OCI-LY1 (cell line): ENCODE measurements around the gene MYOZ3.

Experiments
- H2AFZ ChIP-seq: fragments of 200-600 bp; sonication (generic), shearing (Covaris generic); 2 replicates; pipeline ENCODE4 v1.6.0; 2014; ENCODE audit warnings: antibody characterized with exemption, mild to moderate bottlenecking, low read length
- H3F3A ChIP-seq: fragments of 200-600 bp; sonication (generic), shearing (Covaris generic); 2 replicates; pipeline ENCODE4 v1.6.0; 2014; ENCODE audit warnings: mild to moderate bottlenecking, antibody characterized with exemption, low read length, moderate library complexity; ENCODE audit not compliant: insufficient read depth
- H3K27ac ChIP-seq: fragments of 200-600 bp; sonication (generic); 2 replicates; pipeline ENCODE4 v1.5.1; 2014; ENCODE audit warnings: low read length, mixed run types, mild to moderate bottlenecking, low read depth; ENCODE audit not compliant: poor library complexity, severe bottlenecking
- H3K27me3 ChIP-seq: fragments of 200-600 bp; sonication (generic); 2 replicates; pipeline ENCODE4 v1.6.0; 2014; ENCODE audit warnings: antibody characterized with exemption, mild to moderate bottlenecking, low read length, moderate library complexity; ENCODE audit not compliant: insufficient read depth
- H3K36me3 ChIP-seq: fragments of 200-600 bp; sonication (generic); 2 replicates; pipeline ENCODE4 v1.6.1; 2014; ENCODE audit warnings: mild to moderate bottlenecking, antibody characterized with exemption, low read length, moderate library complexity, mixed read lengths; ENCODE audit not compliant: insufficient read depth
- H3K4me1 ChIP-seq: fragments of 200-600 bp; sonication (generic); 2 replicates; pipeline ENCODE4 v1.5.1; 2014; ENCODE audit warnings: mild to moderate bottlenecking, low read length, moderate library complexity; ENCODE audit not compliant: insufficient read depth, severe bottlenecking
- H3K4me2 ChIP-seq: fragments of 200-600 bp; sonication (generic), shearing (Covaris generic); 2 replicates; pipeline ENCODE4 v1.6.1; 2014; ENCODE audit warnings: low read length
- H3K4me3 ChIP-seq: fragments of 200-600 bp; sonication (generic); 2 replicates; pipeline ENCODE4 v1.5.1; 2014; ENCODE audit warnings: low read length, low read depth, mild to moderate bottlenecking, mixed read lengths; ENCODE audit not compliant: poor library complexity, severe bottlenecking
- H3K79me2 ChIP-seq: fragments of 200-600 bp; shearing (Covaris generic); 2 replicates; pipeline ENCODE4 v1.6.1; 2016; ENCODE audit warnings: mixed run types, low read length, mixed read lengths; ENCODE audit not compliant: insufficient read depth
- H3K9ac ChIP-seq: fragments of 200-600 bp; sonication (generic), shearing (Covaris generic); 2 replicates; pipeline ENCODE4 v1.6.1; 2014; ENCODE audit warnings: mild to moderate bottlenecking, low read length, mixed read lengths
- H3K9me2 ChIP-seq: fragments of 200-600 bp; sonication (generic), shearing (Covaris generic); 2 replicates; pipeline ENCODE4 v1.6.1; 2014; ENCODE audit warnings: low read depth, mild to moderate bottlenecking, low read length, mixed read lengths
- H3K9me3 ChIP-seq: fragments of 200-600 bp; shearing (Covaris generic); 2 replicates; pipeline ENCODE4 v1.6.1; 2014; ENCODE audit warnings: low read length, mixed read lengths
- H4K20me1 ChIP-seq: fragments of 200-600 bp; sonication (generic), shearing (Covaris generic); 2 replicates; pipeline ENCODE4 v1.6.0; 2016; ENCODE audit warnings: mild to moderate bottlenecking, low read length; ENCODE audit not compliant: insufficient read depth
- EZH2 ChIP-seq: fragments of 200-600 bp; sonication (generic), shearing (Covaris generic); IDR thresholded peaks from 2 replicates; pipeline ENCODE4 v1.8.0; 2017; ENCODE audit warnings: borderline replicate concordance, mixed run types, mild to moderate bottlenecking, antibody characterized with exemption, low read length, moderate library complexity, mixed read lengths
- TF ChIP-seq, protein P1 (sequence below): fragments of 200-600 bp; sonication (generic), shearing (Covaris generic); IDR thresholded peaks from 2 replicates; pipeline ENCODE4 v1.5.1; 2017; ENCODE audit warnings: mild to moderate bottlenecking, antibody characterized with exemption, low read length, moderate library complexity, mixed read lengths

Gene MYOZ3

DNA sequence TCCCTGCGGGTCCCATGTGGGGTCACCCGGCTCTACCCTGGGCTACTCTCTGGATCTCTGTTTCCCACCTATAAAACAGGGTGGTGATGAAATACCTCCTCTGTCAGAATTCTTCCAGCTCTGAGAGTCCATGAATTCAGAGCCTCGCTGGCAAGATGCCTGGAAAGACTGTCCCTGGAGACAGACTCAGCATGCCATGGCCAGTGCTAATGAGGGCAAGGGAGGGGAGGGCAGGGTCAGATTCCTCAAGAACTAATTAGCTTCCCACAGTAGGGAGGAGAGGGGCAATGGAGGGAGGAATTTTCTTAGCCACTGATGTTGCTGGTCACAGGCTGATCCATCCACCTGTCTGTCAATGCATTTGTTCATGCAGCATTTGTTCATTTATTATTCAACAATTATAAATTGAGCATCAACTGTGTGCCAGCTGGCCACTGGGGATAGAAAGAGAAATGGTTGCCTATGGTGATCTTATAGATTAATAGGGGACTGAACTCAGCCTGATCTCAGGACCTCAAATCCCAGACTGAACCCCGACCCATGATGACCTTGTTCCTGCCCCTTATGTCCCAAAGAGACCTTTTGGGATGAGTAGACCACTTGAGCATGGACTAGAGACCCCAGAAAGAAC is 15.9 kb upstream of the MYOZ3 start:
- H3K9me2 ChIP-seq, result no peaks in the 10 kb centered on the region

DNA sequence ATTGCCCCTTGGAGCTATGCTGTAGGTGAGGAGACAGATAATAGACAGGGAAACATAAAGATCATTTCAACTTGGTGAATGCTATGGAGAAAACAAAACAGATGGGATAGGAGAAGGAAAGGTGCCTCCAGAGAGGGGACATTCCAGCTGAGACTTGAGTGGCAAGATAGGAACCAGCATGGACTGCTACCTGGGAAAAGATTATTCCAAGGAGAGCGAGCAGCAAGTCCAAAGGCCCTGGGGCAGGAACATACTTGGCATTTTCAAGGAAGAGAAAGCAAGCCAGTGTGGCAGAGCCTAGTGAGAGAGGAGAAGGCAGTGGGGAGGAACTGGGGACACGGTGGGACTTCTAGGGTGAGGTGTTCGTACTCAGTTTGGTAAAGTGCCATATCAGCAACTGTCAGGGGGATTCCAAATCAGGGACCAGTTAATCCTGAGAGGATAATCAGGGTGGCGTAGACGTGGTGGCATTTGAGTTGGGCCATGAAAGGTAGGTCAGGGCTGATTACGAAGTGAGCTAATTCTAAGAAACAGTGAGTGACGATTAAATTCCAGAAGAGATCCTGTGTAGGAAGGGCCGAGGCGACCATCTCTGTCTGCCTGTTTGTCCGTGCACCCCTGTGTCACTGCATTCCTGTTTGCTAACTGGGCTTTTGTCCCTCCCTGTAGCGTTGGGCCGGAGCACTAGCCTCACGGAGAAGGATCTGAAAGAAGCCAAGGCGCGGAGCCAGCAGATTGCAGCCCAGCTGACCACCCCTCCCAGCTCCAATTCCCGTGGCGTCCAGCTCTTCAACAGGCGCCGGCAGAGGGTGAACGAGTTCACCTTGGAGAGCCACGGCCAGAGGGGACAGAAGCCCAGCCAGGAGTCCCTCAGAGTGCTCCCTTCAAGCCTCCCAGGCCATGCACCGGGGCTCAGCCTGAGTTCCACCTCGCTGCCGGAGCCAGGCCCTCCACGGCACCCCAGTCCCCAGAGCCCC is 13.5 kb upstream of the MYOZ3 start:
- Histone ChIP-seq H3K79me2 (no peaks in the 10 kb centered on the region), H3K27ac (no peak overlapping the region), H2AFZ (no peak overlapping the region), H3F3A (no peaks in the 10 kb centered on the region), H3K4me2 (no peak overlapping the region), H3K9me2 (no peaks in the 10 kb centered on the region), H3K27me3 (peaks cover 4% of the 10 kb centered on the region; the same call in 1 of the 2 replicates), H3K9ac (no peak overlapping the region), H3K36me3 (no peaks in the 10 kb centered on the region), H3K9me3 (no peaks in the 10 kb centered on the region), H3K4me3 (no peak overlapping the region), H4K20me1 (no peaks in the 10 kb centered on the region), H3K4me1 (no peaks in the 10 kb centered on the region)
- no peak for TF ChIP-seq EZH2
- TF ChIP-seq, protein P1, sequence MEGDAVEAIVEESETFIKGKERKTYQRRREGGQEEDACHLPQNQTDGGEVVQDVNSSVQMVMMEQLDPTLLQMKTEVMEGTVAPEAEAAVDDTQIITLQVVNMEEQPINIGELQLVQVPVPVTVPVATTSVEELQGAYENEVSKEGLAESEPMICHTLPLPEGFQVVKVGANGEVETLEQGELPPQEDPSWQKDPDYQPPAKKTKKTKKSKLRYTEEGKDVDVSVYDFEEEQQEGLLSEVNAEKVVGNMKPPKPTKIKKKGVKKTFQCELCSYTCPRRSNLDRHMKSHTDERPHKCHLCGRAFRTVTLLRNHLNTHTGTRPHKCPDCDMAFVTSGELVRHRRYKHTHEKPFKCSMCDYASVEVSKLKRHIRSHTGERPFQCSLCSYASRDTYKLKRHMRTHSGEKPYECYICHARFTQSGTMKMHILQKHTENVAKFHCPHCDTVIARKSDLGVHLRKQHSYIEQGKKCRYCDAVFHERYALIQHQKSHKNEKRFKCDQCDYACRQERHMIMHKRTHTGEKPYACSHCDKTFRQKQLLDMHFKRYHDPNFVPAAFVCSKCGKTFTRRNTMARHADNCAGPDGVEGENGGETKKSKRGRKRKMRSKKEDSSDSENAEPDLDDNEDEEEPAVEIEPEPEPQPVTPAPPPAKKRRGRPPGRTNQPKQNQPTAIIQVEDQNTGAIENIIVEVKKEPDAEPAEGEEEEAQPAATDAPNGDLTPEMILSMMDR, result no peak

More for the DNA sequence above, 15.9 kb upstream of the MYOZ3 start:
- Histone ChIP-seq H4K20me1 (no peaks in the 10 kb centered on the region), H3F3A (no peaks in the 10 kb centered on the region), H2AFZ (no peak overlapping the region), H3K9ac (no peak overlapping the region), H3K9me3 (no peaks in the 10 kb centered on the region), H3K27me3 (peaks cover 8% of the 10 kb centered on the region; the same call in 1 of the 2 replicates), H3K27ac (no peak overlapping the region), H3K4me1 (no peaks in the 10 kb centered on the region), H3K4me2 (no peak overlapping the region), H3K36me3 (no peaks in the 10 kb centered on the region), H3K4me3 (no peak overlapping the region), H3K79me2 (no peaks in the 10 kb centered on the region)
- TF ChIP-seq, protein P1, result no peak
- TF ChIP-seq EZH2, result no peak

DNA sequence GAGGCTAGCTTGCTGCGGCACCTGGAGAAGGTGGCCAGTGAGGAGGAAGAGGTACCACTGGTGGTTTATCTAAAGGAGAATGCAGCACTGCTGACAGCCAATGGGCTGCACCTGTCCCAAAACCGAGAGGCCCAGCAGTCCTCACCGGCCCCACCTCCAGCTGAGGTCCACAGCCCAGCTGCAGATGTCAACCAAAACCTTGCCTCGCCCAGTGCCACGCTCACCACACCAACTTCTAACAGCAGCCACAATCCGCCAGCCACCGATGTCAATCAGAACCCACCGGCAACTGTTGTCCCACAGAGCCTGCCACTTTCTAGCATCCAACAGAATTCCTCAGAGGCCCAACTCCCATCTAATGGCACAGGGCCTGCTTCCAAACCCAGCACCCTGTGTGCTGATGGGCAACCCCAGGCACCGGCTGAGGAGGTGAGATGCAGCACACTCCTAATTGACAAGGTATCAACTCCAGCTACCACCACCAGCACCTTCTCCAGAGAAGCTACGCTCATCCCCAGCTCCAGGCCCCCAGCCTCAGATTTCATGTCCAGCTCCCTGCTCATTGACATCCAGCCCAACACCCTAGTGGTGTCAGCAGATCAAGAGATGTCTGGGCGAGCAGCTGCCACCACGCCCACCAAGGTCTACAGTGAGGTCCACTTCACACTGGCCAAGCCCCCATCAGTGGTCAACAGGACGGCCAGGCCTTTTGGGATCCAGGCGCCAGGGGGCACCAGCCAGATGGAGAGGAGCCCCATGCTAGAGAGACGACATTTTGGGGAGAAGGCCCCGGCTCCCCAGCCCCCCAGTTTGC is 12.6 kb upstream of the MYOZ3 start:
- no peaks in the 10 kb centered on the region for H3K36me3 ChIP-seq
- H3K4me1 ChIP-seq, result no peaks in the 10 kb centered on the region
- H3K9ac ChIP-seq, result no peak overlapping the region
- no peaks in the 10 kb centered on the region for H3K79me2 ChIP-seq
- H3K27ac ChIP-seq, result no peak overlapping the region
- no peaks in the 10 kb centered on the region for H3F3A ChIP-seq
- no peak overlapping the region for H2AFZ ChIP-seq
- no peaks in the 10 kb centered on the region for H3K9me2 ChIP-seq
- TF ChIP-seq, protein P1, result no peak
- TF ChIP-seq EZH2, result no peak
- H3K4me3 ChIP-seq, result no peak overlapping the region
- no peaks in the 10 kb centered on the region for H3K9me3 ChIP-seq
- no peak overlapping the region for H3K4me2 ChIP-seq
- H3K27me3 ChIP-seq, result peaks cover 3% of the 10 kb centered on the region; the same call in 1 of the 2 replicates
- no peaks in the 10 kb centered on the region for H4K20me1 ChIP-seq
